Tibial nerve (tissue), 4 donors: ENCODE measurements around the gene BMPR1B.

Source experiments
- CTCF ChIP-seq, 5 experiments: fragments of 200-600 bp in 3 of 5; fragments of 450-650 bp in 2 of 5; sonication (generic) in 3 of 5; IDR thresholded peaks; one replicate each; pipeline ENCODE4 v1.5.1; 2016 to 2019; ENCODE audit warnings: antibody characterized with exemption in 5 of 5, mild to moderate bottlenecking in 3 of 5, moderate library complexity in 2 of 5
- EP300 ChIP-seq, 2 donors: sonication (generic); formaldehyde crosslinking; IDR thresholded peaks; one replicate each; pipeline ENCODE4 v1.6.1; 2017; ENCODE audit warnings: antibody characterized with exemption in 2 of 2, mild to moderate bottlenecking in 1 of 2
- POLR2A ChIP-seq, 2 donors: fragments of 450-650 bp; IDR thresholded peaks; one replicate each; pipeline ENCODE4 v1.6.1; 2017; ENCODE audit warnings: antibody characterized with exemption in 2 of 2, mild to moderate bottlenecking in 2 of 2, moderate library complexity in 2 of 2

DNA sequence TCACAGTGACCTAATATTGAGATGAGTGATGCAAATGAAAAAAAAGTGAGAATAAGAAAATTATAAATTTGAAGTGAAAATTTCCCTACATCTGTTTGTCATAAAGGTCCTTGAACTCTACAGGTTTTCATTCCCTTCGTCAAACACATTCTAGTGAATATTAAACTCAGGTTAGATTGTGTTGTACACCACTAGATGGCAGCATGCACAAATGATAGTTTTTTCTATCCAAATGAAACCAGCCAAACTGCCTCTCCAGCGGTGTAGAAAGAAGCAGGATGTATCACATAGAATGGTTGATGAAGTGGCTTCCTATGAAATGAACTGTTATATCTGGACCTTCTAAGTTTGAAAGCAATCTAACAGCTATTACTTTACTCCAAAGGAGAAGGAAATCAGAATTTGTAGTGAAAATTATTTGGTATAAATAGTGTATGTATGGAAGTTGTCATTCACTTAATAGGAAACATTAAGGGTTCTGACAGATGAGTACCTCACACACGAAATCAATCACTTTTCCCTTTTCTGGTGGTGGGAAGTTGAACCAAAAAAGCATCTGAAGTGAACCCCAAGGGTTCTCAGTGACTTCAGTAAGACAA lies 408.3 kb downstream of the BMPR1B start:
- TF ChIP-seq EP300 (IDR thresholded peaks at IDR 0.05): no peak
- TF ChIP-seq CTCF (IDR thresholded peaks at IDR 0.05): peak; percentile 51 to 75 (median 68)
- TF ChIP-seq POLR2A (IDR thresholded peaks at IDR 0.05): no peak
